IMR-90 (cell line): ENCODE measurements around the gene CDT1.
A peak's percentile ranks its signal among the peaks of the same experiment; 100 is the strongest.

ENCODE experiments used
- CEBPB ChIP-seq: IDR thresholded peaks from 2 replicates; pipeline ENCODE4 v1.6.1; 2012; ENCODE audit warnings: low read depth, low read length, improper control_type of control experiment
- CTCF ChIP-seq: conservative IDR thresholded peaks from 2 replicates; pipeline ENCODE4 v1.5.1; 2012; ENCODE audit warnings: mild to moderate bottlenecking, low read depth, low read length, improper control_type of control experiment
- ELK1 ChIP-seq: fragments of 150-350 bp; IDR thresholded peaks from 2 replicates; pipeline ENCODE4 v1.6.1; 2016; ENCODE audit warnings: low read depth, mild to moderate bottlenecking, low read length, moderate library complexity, borderline replicate concordance
- FOS ChIP-seq: fragments of 150-350 bp; IDR thresholded peaks from 2 replicates; pipeline ENCODE4 v1.6.1; 2016; ENCODE audit warnings: low read depth, low read length
- MAFK ChIP-seq: IDR thresholded peaks from 2 replicates; pipeline ENCODE4 v1.6.1; 2012; ENCODE audit warnings: low read depth, low read length, improper control_type of control experiment
- MAZ ChIP-seq: IDR thresholded peaks from 2 replicates; pipeline ENCODE4 v1.6.1; 2012; ENCODE audit warnings: low read depth, mild to moderate bottlenecking, low read length, improper control_type of control experiment, moderate library complexity, borderline replicate concordance
- MXI1 ChIP-seq: IDR thresholded peaks from 2 replicates; pipeline ENCODE4 v1.6.1; 2012; ENCODE audit warnings: low read depth, mild to moderate bottlenecking, low read length, moderate library complexity, borderline replicate concordance
- POLR2A ChIP-seq: IDR thresholded peaks from 2 replicates; pipeline ENCODE4 v1.6.1; 2012; ENCODE audit warnings: mild to moderate bottlenecking, low read depth, low read length
- RAD21 ChIP-seq: IDR thresholded peaks from 2 replicates; pipeline ENCODE4 v1.6.1; 2012; ENCODE audit warnings: low read length, improper control_type of control experiment
- RCOR1 ChIP-seq: IDR thresholded peaks from 2 replicates; pipeline ENCODE4 v1.6.1; 2012; ENCODE audit warnings: mild to moderate bottlenecking, low read length, improper control_type of control experiment; ENCODE audit not compliant: insufficient replicate concordance
- RFX5 ChIP-seq: IDR thresholded peaks from 2 replicates; pipeline ENCODE4 v1.8.0; 2012; ENCODE audit warnings: low read depth, mild to moderate bottlenecking, low read length, moderate library complexity
- SMC3 ChIP-seq: fragments of 150-350 bp; IDR thresholded peaks from 2 replicates; pipeline ENCODE4 v1.6.1; 2016; ENCODE audit warnings: low read depth, mild to moderate bottlenecking, antibody characterized with exemption, low read length, moderate library complexity
- USF2 ChIP-seq: fragments of 150-350 bp; IDR thresholded peaks from 2 replicates; pipeline ENCODE4 v1.6.1; 2017; ENCODE audit warnings: mild to moderate bottlenecking, antibody characterized with exemption, low read length, low read depth

- TF ChIP-seq CTCF (peak; percentile 57), RFX5 (no peak), MAZ (peak; percentile 37), RAD21 (peak; percentile 45), SMC3 (peak; percentile 16; the same call in 1 of the 2 replicates), POLR2A (no peak), USF2 (no peak), FOS (peak; percentile 47; the same call in 1 of the 2 replicates), RCOR1 (no peak), CEBPB (peak; percentile 54), MXI1 (0 out of 2 replicates have a peak, but pooled peaks have one; percentile 37), ELK1 (no peak), MAFK (no peak)
Observed at GRCh38 chr16:88784074-88784855, 19.3 kb upstream of the CDT1 start.
